ENCODE measurements around the gene OGDH.
"Not testable (repeated sequence)": the region's sequence is repeated elsewhere in the genome, so short reads cannot be mapped to it uniquely, and the experiment has no call there.

Gene OGDH

DNA sequence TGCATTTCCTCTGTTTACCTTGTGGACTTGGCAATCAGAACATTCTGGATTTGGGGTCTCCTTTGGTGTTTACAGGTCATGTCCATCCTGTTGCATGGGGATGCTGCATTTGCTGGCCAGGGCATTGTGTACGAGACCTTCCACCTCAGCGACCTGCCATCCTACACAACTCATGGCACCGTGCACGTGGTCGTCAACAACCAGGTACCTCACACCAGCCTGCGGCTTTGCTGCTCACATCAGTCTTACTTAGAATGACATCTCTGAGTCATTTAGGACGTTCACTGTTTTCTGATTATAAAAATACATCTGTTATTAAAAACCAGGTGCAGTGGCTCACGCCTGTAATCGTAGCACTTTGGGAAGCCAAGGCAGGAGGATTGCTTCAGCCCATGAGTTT lies 75.2 kb downstream of the OGDH start:
- no peaks in the 10 kb centered on the region for H3K4me1 ChIP-seq (ENCODE audit: insufficient read depth, low read length)
- no peak overlapping the region for H3K4me3 ChIP-seq (ENCODE audit: low read length)
- no peaks in the 10 kb centered on the region for H3K27me3 ChIP-seq (ENCODE audit: insufficient read depth, low read length)
- no peak overlapping the region for H2AFZ ChIP-seq (ENCODE audit: low read depth, low read length)
- peaks cover 54% of the 10 kb centered on the region for H3K36me3 ChIP-seq (ENCODE audit: insufficient read depth, low read length)
- H3K9me3 ChIP-seq (ENCODE audit: low read length), result no peaks in the 10 kb centered on the region

DNA sequence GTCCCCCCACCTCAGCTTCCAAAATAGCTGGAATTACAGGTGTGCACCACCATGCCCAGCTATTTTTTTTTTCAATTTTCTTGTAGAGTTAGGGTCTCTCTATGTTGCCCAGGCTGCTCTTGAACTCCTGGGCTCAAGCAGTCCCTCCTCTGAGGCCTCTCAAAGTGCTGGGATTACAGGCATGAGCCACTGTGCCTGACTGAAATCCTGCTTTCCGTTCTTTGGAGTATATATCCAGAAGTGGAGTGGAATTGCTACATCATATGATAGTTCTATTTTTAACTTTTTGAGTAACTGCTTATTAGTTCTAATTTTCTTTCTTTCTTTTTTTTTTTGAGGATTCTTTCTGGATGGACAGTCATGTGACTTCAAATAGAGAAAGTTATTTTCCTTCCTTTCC lies 79.3 kb downstream of the OGDH start:
- Histone ChIP-seq H3K9me3 (ENCODE audit: low read length) (no peaks in the 10 kb centered on the region), H2AFZ (ENCODE audit: low read depth, low read length) (no peak overlapping the region), H3K4me1 (ENCODE audit: insufficient read depth, low read length) (no peaks in the 10 kb centered on the region), H3K4me3 (ENCODE audit: low read length) (no peak overlapping the region), H3K36me3 (ENCODE audit: insufficient read depth, low read length) (peaks cover 31% of the 10 kb centered on the region), H3K27me3 (ENCODE audit: insufficient read depth, low read length) (no peaks in the 10 kb centered on the region)

- no peaks in the 10 kb centered on the region for H3K4me1 ChIP-seq (ENCODE audit: insufficient read depth, low read length)
- no peaks in the 10 kb centered on the region for H3K27me3 ChIP-seq (ENCODE audit: insufficient read depth, low read length)
- no peak overlapping the region for H3K4me3 ChIP-seq (ENCODE audit: low read length)
- no peaks in the 10 kb centered on the region for H3K9me3 ChIP-seq (ENCODE audit: low read length)
- H3K36me3 ChIP-seq (ENCODE audit: insufficient read depth, low read length), result peaks cover 21% of the 10 kb centered on the region
- no peak overlapping the region for H2AFZ ChIP-seq (ENCODE audit: low read depth, low read length)
Measured at GRCh38 chr7:44689427-44689826, 83.0 kb downstream of the OGDH start.

DNA sequence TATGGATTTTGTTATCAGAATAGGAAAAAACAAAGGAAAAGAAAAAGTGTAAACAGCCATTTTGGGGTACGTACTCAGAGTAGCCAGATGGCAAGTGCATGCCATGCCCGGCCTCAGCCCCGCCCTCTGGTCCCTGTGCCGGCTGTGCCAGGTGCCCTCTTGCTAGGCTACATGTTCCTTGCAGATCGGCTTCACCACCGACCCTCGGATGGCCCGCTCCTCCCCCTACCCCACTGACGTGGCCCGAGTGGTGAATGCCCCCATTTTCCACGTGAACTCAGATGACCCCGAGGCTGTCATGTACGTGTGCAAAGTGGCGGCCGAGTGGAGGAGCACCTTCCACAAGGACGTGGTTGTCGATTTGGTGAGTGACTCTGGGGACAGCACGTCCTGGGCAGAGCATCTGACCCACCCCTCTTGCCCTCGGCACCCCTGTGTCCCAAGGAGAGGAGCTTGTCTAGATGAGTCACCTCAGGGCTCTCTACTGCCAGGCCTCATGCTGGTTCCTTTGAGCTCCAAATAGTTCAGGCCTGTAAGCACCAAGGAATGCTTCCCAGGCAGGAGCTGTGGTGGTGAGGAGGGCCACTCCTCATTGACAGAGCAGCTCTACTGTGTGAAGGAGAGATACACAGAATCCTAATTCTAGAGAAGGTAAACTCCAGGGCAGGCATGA lies 87.3 kb downstream of the OGDH start:
- no peak overlapping the region for H3K4me3 ChIP-seq (ENCODE audit: low read length)
- H3K4me1 ChIP-seq (ENCODE audit: insufficient read depth, low read length), result no peaks in the 10 kb centered on the region
- H2AFZ ChIP-seq (ENCODE audit: low read depth, low read length), result no peak overlapping the region
- no peaks in the 10 kb centered on the region for H3K27me3 ChIP-seq (ENCODE audit: insufficient read depth, low read length)
- H3K9me3 ChIP-seq (ENCODE audit: low read length), result peaks cover 2% of the 10 kb centered on the region
- peaks cover 52% of the 10 kb centered on the region for H3K36me3 ChIP-seq (ENCODE audit: insufficient read depth, low read length)

GRCh38 chr7:44694326-44694725 lies 87.9 kb downstream of the OGDH start:
- Histone ChIP-seq H2AFZ (ENCODE audit: low read depth, low read length) (no peak overlapping the region), H3K9me3 (ENCODE audit: low read length) (peaks cover 2% of the 10 kb centered on the region), H3K27me3 (ENCODE audit: insufficient read depth, low read length) (no peaks in the 10 kb centered on the region), H3K4me1 (ENCODE audit: insufficient read depth, low read length) (no peaks in the 10 kb centered on the region), H3K4me3 (ENCODE audit: low read length) (no peak overlapping the region), H3K36me3 (ENCODE audit: insufficient read depth, low read length) (peaks cover 53% of the 10 kb centered on the region)

DNA sequence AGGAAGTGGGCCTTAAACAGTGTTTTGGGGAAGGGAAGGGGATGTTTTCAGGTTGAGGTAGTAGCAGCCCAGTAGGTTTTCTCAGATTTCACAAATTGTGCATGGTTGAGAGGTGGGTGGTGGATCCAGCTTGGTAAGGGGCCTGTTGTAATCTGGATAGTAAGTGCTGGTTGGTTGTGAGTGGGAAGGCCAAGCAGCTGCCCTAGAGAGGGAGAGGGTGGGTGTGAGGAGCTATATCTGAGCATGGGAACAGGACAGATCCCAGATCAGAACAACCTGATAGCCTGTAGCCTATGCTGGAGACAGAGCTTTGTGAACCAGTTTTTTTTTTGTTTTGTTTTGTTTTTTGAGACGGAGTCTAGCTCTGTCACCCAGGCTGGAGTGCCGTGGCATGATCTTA lies 88.3 kb downstream of the OGDH start:
- no peak overlapping the region for H3K4me3 ChIP-seq (ENCODE audit: low read length)
- peaks cover 58% of the 10 kb centered on the region for H3K36me3 ChIP-seq (ENCODE audit: insufficient read depth, low read length)
- H3K9me3 ChIP-seq (ENCODE audit: low read length), result peaks cover 5% of the 10 kb centered on the region
- H3K27me3 ChIP-seq (ENCODE audit: insufficient read depth, low read length), result no peaks in the 10 kb centered on the region
- no peak overlapping the region for H2AFZ ChIP-seq (ENCODE audit: low read depth, low read length)
- no peaks in the 10 kb centered on the region for H3K4me1 ChIP-seq (ENCODE audit: insufficient read depth, low read length)

GRCh38 chr7:44695756-44696155 lies 89.3 kb downstream of the OGDH start:
- Histone ChIP-seq H3K9me3 (ENCODE audit: low read length) (peaks cover 6% of the 10 kb centered on the region), H2AFZ (ENCODE audit: low read depth, low read length) (no peak overlapping the region), H3K36me3 (ENCODE audit: insufficient read depth, low read length) (peaks cover 67% of the 10 kb centered on the region), H3K4me1 (ENCODE audit: insufficient read depth, low read length) (no peaks in the 10 kb centered on the region), H3K4me3 (ENCODE audit: low read length) (no peak overlapping the region), H3K27me3 (ENCODE audit: insufficient read depth, low read length) (no peaks in the 10 kb centered on the region)

DNA sequence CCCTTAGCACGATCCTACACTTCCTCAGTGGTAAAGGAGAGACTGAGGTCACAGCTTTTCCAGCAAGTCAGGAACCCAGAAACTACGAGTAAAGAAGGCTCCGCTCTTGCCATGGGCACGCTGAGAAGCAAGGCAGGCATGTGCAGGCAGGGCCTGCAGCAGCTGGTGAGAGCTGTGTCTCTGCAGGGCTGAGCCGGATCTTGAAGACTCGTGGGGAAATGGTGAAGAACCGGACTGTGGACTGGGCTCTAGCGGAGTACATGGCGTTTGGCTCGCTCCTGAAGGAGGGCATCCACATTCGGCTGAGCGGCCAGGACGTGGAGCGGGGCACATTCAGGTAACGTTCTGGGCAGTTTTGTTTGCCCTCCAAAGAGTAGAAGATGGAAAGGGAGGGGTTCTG lies 90.3 kb downstream of the OGDH start:
- H3K4me1 ChIP-seq (ENCODE audit: insufficient read depth, low read length), result no peaks in the 10 kb centered on the region
- H3K4me3 ChIP-seq (ENCODE audit: low read length), result no peak overlapping the region
- H3K9me3 ChIP-seq (ENCODE audit: low read length), result peaks cover 10% of the 10 kb centered on the region
- no peak overlapping the region for H2AFZ ChIP-seq (ENCODE audit: low read depth, low read length)
- peaks cover 72% of the 10 kb centered on the region for H3K36me3 ChIP-seq (ENCODE audit: insufficient read depth, low read length)
- no peaks in the 10 kb centered on the region for H3K27me3 ChIP-seq (ENCODE audit: insufficient read depth, low read length)

DNA sequence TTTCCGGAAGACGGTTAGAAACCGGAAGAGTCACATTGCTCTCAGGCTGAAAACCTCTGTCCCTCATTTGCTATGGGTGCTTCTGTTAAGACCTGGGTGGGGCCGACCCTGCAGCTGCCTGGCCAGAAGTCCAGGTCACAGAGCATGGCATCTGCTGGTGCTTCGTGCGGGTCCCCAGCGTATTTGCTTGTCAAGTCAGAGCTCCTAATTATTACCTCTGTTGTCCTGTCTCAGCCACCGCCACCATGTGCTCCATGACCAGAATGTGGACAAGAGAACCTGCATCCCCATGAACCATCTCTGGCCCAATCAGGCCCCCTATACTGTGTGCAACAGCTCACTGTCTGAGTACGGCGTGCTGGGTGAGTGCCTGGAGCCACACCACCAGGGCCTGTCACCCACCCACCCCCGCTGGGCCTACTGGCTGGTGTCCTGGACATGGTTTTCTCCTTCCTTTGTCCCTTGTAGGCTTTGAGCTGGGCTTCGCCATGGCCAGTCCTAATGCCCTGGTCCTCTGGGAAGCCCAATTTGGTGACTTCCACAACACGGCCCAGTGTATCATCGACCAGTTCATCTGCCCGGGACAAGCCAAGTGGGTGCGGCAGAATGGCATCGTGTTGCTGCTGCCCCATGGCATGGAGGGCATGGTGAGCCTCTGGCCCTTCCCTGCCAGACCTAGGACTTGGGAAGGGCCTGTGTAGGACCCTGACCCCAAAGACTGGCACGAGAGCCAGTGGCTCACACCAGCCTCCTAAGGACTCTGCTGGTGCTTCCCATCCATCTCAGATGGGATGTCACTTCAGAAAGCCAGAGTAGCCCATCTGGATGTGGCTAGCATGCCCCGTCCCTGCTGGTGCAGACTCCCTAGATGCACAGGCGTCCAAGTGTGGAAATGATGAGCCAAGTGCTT lies 91.0 kb downstream of the OGDH start:
- peaks cover 77% of the 10 kb centered on the region for H3K36me3 ChIP-seq (ENCODE audit: insufficient read depth, low read length)
- peaks cover 12% of the 10 kb centered on the region for H3K9me3 ChIP-seq (ENCODE audit: low read length)
- H2AFZ ChIP-seq (ENCODE audit: low read depth, low read length), result no peak overlapping the region
- no peaks in the 10 kb centered on the region for H3K27me3 ChIP-seq (ENCODE audit: insufficient read depth, low read length)
- H3K4me3 ChIP-seq (ENCODE audit: low read length), result no peak overlapping the region
- H3K4me1 ChIP-seq (ENCODE audit: insufficient read depth, low read length), result no peaks in the 10 kb centered on the region

- Histone ChIP-seq H3K9me3 (ENCODE audit: low read length) (peaks cover 12% of the 10 kb centered on the region), H3K4me1 (ENCODE audit: insufficient read depth, low read length) (no peaks in the 10 kb centered on the region), H3K4me3 (ENCODE audit: low read length) (no peak overlapping the region), H3K27me3 (ENCODE audit: insufficient read depth, low read length) (no peaks in the 10 kb centered on the region), H2AFZ (ENCODE audit: low read depth, low read length) (no peak overlapping the region), H3K36me3 (ENCODE audit: insufficient read depth, low read length) (peaks cover 77% of the 10 kb centered on the region)
Measured at GRCh38 chr7:44698046-44698580, 91.7 kb downstream of the OGDH start.

GRCh38 chr7:44699598-44699997 lies 93.2 kb downstream of the OGDH start:
- not testable (repeated sequence) for H3K27me3 ChIP-seq (ENCODE audit: insufficient read depth, low read length); H2AFZ ChIP-seq (ENCODE audit: low read depth, low read length); H3K4me3 ChIP-seq (ENCODE audit: low read length); H3K4me1 ChIP-seq (ENCODE audit: insufficient read depth, low read length)
- Histone ChIP-seq H3K36me3 (ENCODE audit: insufficient read depth, low read length) (peaks cover 72% of the 10 kb centered on the region), H3K9me3 (ENCODE audit: low read length) (peaks cover 12% of the 10 kb centered on the region)

GRCh38 chr7:44700322-44700721 lies 93.9 kb downstream of the OGDH start:
- peaks cover 12% of the 10 kb centered on the region for H3K9me3 ChIP-seq (ENCODE audit: low read length)
- H3K36me3 ChIP-seq (ENCODE audit: insufficient read depth, low read length), result peaks cover 66% of the 10 kb centered on the region
- no peak overlapping the region for H3K4me3 ChIP-seq (ENCODE audit: low read length)
- no peaks in the 10 kb centered on the region for H3K4me1 ChIP-seq (ENCODE audit: insufficient read depth, low read length)
- H2AFZ ChIP-seq (ENCODE audit: low read depth, low read length), result no peak overlapping the region
- no peaks in the 10 kb centered on the region for H3K27me3 ChIP-seq (ENCODE audit: insufficient read depth, low read length)

DNA sequence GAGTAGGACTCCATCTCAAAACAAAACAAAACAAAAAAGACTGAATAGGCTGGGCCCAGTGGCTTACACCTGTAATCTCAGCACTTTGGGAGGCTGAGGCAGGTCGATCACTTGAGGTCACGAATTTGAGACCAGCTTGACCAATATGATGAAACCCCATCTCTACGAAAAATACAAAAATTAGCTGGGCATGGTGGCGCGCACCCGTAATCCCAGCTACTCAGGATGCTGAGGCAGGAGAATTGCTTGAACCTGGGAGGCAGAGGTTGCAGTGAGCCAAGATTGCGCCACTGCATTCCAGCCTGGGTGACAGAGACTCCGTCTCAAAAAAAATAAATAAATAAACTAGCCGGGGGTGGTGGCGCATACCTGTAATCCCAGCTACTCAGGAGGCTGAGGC lies 97.0 kb downstream of the OGDH start:
- not testable (repeated sequence) for H3K27me3 ChIP-seq (ENCODE audit: insufficient read depth, low read length); H3K4me3 ChIP-seq (ENCODE audit: low read length); H3K9me3 ChIP-seq (ENCODE audit: low read length); H2AFZ ChIP-seq (ENCODE audit: low read depth, low read length); H3K4me1 ChIP-seq (ENCODE audit: insufficient read depth, low read length)
- peaks cover 56% of the 10 kb centered on the region for H3K36me3 ChIP-seq (ENCODE audit: insufficient read depth, low read length)
